Measurements from ENCODE around the gene SETD7.

GRCh38 chr4:139576219-139576618 lies 20.2 kb upstream of the SETD7 start:
- TF ChIP-seq CTCF (conservative IDR thresholded peaks at IDR 0.05) (no peak), ZFX (IDR thresholded peaks at IDR 0.05) (no peak)

Data from C4-2B (cell line).